Posterior vena cava (tissue), 2 donors: Measurements from ENCODE around the gene GRID2. TPM values are rescaled to one million over a fixed set of nuclear protein-coding genes. Genes with fewer than 3 reads are reported as not detected.

Source experiments
- DNase-seq: peaks from one replicate; pipeline ENCODE4 v3.0.0-alpha.2; 2020; ENCODE audit warnings: low spot score
- intact Hi-C, 2 donors: fragments of 100-400 bp; cut with DNase I; formaldehyde crosslinking; loops; one replicate each; pipeline versions ENCODE4 v1.14.1 to v1.14.2; 2022 to 2023
- total RNA-seq, 2 donors: library from RNA; stranded (reverse); fragmentation: NEBNext Ultra II Directional; extraction: Animal tissue kit (Norgen Biotek cat#: 25700); gene quantifications; one replicate each; pipeline ENCODE4 v1.2.1, GENCODE V29; 2021
- donor health status: DM: yes; HTN: yes; CAD: no.
- donor health status: DM: yes; HTN: yes; CAD: no.

GRID2 gene
- total RNA-seq, 2 donors from 2014 or later: 0.38 TPM; not detected in 1

GRCh38 chr4:92840880-92841279, 537.1 kb downstream of the GRID2 start:
- intact Hi-C loops: no loop called here
- no peak for DNase-seq

DNA sequence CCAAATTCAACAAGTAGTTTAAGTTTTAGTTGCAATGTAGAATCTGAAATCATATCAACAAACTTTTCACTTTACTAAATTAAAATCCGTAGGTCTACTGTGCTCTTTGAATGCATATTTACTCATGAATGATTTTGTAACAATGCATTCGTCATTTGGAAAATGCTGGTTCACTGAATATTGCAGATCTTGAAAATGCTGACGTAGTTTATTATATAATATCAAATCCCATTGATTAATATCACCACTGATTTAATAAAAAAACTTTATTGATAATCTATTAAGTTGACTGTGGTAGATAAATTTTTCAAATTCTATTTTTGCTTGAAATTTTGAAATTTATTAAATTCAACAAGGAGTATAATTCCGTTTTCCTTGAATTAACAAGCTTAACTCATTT, 540.0 kb downstream of the GRID2 start:
- intact Hi-C loops: no loop called here
- no peak for DNase-seq

DNA sequence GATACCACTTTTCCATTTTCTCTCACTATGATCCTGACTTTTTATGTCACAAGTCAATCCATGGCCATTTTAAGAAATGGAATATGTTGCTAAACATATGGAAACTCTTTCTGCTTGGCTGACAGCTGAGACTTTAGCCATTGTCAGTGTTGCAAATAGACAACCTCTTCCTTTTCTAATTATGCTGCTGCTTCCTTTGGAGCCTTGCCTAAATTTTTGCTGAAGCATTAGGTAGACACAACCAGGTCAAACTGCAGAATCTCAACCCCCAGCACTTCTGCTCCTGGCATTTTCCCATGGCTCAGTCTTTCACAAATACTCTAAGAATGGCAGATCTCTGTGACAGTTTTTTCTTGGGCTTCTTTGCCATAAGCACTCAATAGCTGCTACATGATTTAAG, 543.3 kb downstream of the GRID2 start:
- intact Hi-C loops: no loop called here
- DNase-seq: no peak

- no peak for DNase-seq
- intact Hi-C loops: no loop called here
Measured at GRCh38 chr4:92862509-92862908, 558.7 kb downstream of the GRID2 start.

DNA sequence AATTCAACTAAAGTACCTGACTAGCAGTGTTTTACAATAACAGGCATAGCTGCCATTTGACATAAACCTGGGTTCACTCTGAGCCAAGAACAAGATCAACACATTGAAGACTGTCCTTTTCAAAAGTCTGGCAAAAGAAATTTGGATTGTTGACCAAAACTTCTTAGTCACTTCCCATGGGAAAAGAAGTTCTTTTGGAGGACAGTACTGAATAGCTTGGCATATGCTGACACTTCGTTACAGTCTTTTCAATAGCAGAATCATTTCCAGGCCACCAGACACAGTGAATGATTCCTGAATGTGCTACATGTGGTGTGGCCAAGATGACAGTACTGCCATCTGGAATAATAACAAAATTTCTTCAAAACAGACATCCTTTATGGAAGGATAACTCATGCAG, 560.3 kb downstream of the GRID2 start:
- intact Hi-C loops: no loop called here
- DNase-seq: no peak

GRCh38 chr4:92872604-92873003, 568.8 kb downstream of the GRID2 start:
- intact Hi-C loops: no loop called here

GRCh38 chr4:92885632-92886031, 581.9 kb downstream of the GRID2 start:
- intact Hi-C loops: no loop called here
- no peak for DNase-seq

More at GRCh38 chr4:92872604-92873003, 568.8 kb downstream of the GRID2 start:
- no peak for DNase-seq

GRCh38 chr4:92952426-92952825, 648.7 kb downstream of the GRID2 start:
- intact Hi-C loops: no loop called here
- no peak for DNase-seq

DNA sequence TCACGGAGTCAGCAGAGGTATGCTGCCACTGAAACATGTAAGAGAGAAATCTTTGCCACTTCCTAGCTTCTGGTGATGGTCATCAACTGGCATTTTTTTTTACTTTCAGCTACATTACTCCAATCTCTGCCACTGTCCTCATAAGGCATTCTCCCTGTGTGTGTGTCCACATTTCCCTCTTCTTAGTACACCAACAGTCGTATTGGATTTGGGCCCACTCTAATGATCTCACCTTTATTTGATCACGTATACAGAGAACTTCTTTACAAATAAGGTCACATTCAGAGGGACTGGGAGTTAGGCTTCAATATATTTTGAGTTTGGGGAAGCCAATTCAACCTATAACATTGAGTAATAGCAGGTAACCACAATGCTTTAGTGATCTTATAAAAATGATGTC, 649.1 kb downstream of the GRID2 start:
- DNase-seq: no peak
- intact Hi-C loops: no loop called here

- intact Hi-C loops: no loop called here
- DNase-seq: no peak
Measured at GRCh38 chr4:92953462-92953861, 649.7 kb downstream of the GRID2 start.

DNA sequence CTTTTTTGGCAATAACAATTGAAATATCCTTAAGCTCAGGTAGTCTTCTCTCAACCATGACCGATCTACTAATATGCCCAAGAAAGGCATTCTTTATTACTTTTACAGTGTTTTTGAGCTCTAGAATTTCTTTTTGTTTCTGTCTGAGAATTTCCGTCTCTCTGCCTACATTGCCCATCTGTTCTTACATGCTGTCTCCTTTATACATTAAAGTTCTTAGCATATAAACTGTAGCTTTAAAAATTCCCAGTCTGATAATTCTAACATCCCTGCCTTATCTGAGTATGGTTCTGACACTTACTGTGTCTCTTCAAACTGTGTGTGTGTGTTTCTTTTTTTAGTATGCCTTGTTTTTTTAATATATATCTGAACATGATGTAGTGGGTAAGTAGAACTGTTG, 658.1 kb downstream of the GRID2 start:
- DNase-seq: no peak
- intact Hi-C loops: no loop called here

GRCh38 chr4:92962831-92963230, 659.1 kb downstream of the GRID2 start:
- DNase-seq: no peak
- intact Hi-C loops: no loop called here

DNA sequence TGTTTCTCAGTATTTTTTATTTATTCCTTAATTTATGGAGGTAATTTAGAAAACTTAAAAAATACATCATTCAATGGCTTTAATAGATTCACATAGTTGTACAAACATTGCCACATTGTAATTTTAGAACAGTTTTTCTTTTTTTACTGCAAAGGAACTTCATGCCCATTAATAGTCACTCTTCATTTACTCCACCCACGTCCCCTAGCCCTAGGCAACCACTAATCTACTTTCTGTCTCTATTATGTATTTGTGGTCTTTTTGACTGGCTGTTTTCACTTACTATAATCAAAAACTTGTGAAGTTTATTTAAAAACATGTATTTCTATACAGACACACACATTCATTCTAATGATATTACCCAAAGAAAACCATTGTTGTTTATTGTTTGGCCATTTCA, 664.8 kb downstream of the GRID2 start:
- intact Hi-C loops: no loop called here
- no peak for DNase-seq

- intact Hi-C loops: no loop called here
- no peak for DNase-seq
Measured at GRCh38 chr4:92968996-92969395, 665.2 kb downstream of the GRID2 start.

GRCh38 chr4:92969650-92970379, 666.0 kb downstream of the GRID2 start:
- intact Hi-C loops: no loop called here
- DNase-seq: no peak

- DNase-seq: no peak
- intact Hi-C loops: no loop called here
Measured at GRCh38 chr4:92970996-92971395, 667.2 kb downstream of the GRID2 start.

- no peak for DNase-seq
- intact Hi-C loops: no loop called here
Measured at GRCh38 chr4:92988301-92988700, 684.5 kb downstream of the GRID2 start.

DNA sequence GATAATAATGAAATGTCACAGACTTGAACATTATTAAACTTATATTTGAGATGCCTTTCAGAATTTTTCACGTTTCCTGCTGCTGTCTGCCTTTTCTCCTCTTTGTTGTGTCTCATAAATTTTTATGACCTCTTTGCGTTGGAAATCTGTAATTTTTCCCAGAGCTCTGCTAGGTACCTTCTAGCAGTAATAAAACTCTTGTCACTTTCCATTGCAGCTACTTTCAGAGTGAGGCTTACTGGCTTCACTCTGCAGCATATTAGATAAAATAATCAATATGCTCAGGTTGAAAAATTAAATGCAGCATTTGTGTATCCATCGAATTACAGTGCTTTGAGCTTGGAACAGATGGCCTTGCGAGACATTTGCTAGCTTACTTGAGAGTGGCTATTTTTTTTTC, 689.0 kb downstream of the GRID2 start:
- no peak for DNase-seq
- intact Hi-C loops: no loop called here

DNA sequence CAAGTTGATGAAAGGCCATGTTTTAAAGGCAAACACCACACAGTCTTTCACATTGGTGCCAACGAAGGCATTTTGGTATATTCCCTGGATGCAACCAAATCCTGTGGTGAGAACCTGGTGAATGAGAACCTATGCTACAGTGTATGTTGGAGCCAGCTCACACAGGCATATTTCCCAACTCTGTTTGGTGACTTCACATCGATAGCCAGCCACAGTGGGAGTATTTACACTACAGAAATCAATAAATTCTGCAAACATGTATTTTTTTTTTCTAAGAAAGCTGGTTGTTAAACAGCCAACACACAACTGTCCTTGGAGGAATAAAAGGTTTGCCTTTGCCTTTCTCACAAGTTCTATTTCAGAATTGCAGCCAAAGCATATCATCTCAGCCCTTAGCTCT, 691.0 kb downstream of the GRID2 start:
- intact Hi-C loops: no loop called here
- no peak for DNase-seq

DNA sequence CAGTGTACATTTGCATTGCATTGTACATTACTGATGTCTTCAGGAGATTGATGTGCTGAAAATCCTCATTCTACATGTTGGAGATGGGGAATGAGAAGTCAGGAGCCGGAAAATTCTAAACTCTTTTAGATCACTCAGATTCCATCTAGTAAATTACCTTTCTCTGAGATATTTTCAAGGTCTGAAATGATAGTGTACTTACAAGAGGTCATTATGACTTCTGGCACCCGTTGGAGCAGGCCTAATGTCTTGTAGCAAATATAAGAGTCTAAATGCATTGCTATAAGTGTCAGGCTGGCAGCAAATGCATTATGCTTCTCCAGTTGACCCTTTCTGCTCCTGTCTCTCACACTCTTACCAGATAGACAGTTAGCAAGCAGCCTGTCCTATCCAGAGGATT, 692.8 kb downstream of the GRID2 start:
- intact Hi-C loops: no loop called here
- no peak for DNase-seq

- intact Hi-C loops: no loop called here
Measured at GRCh38 chr4:93000910-93001309, 697.1 kb downstream of the GRID2 start.

GRCh38 chr4:93002240-93002639, 698.5 kb downstream of the GRID2 start:
- intact Hi-C loops: no loop called here
- no peak for DNase-seq

More at GRCh38 chr4:93000910-93001309, 697.1 kb downstream of the GRID2 start:
- DNase-seq: no peak
